ENCODE results near the gene ELN. TPM values are rescaled to one million over a fixed set of nuclear protein-coding genes. Genes with fewer than 3 reads are reported as not detected.

The ELN gene
- total RNA-seq, 1 experiment from 2014 or later = not detected

- Histone ChIP-seq H3K27me3 (ENCODE audit: low read length) (no peaks in the 10 kb centered on the region), H2AFZ (ENCODE audit: low read length) (no peak overlapping the region), H3K9ac (ENCODE audit: low read length) (no peak overlapping the region), H3K27ac (ENCODE audit: low read length) (no peak overlapping the region), H3K9me2 (replicated peaks; ENCODE audit: insufficient read depth, low read length) (no peaks in the 10 kb centered on the region), H4K20me1 (ENCODE audit: insufficient read depth, low read depth, low read length) (no peaks in the 10 kb centered on the region), H3K36me3 (ENCODE audit: insufficient read depth, low read length) (no peaks in the 10 kb centered on the region), H3K4me2 (ENCODE audit: low read depth, low read length, poor library complexity, severe bottlenecking) (no peak overlapping the region), H3K4me3 (ENCODE audit: low read length) (no peak overlapping the region), H3K4me1 (ENCODE audit: low read length) (peaks cover 6% of the 10 kb centered on the region), H3K9me3 (ENCODE audit: low read length) (no peaks in the 10 kb centered on the region), H3K79me2 (ENCODE audit: low read length) (no peaks in the 10 kb centered on the region)
- DNase-seq = no peak
Measured at GRCh38 chr7:74070619-74070921, 42.6 kb downstream of the ELN start.

GRCh38 chr7:74071121-74071520, 43.1 kb downstream of the ELN start:
- Histone ChIP-seq H3K4me2 (ENCODE audit: low read depth, low read length, poor library complexity, severe bottlenecking) (no peak overlapping the region), H3K9ac (ENCODE audit: low read length) (no peak overlapping the region), H3K27me3 (ENCODE audit: low read length) (no peaks in the 10 kb centered on the region), H2AFZ (ENCODE audit: low read length) (no peak overlapping the region), H3K4me3 (ENCODE audit: low read length) (no peak overlapping the region), H3K4me1 (ENCODE audit: low read length) (peaks cover 6% of the 10 kb centered on the region), H4K20me1 (ENCODE audit: insufficient read depth, low read depth, low read length) (no peaks in the 10 kb centered on the region), H3K36me3 (ENCODE audit: insufficient read depth, low read length) (no peaks in the 10 kb centered on the region), H3K9me2 (replicated peaks; ENCODE audit: insufficient read depth, low read length) (no peaks in the 10 kb centered on the region), H3K27ac (ENCODE audit: low read length) (no peak overlapping the region), H3K79me2 (ENCODE audit: low read length) (no peaks in the 10 kb centered on the region), H3K9me3 (ENCODE audit: low read length) (no peaks in the 10 kb centered on the region)
- no peak for DNase-seq

- no peak for DNase-seq
- H3K79me2 ChIP-seq (ENCODE audit: low read length) = no peaks in the 10 kb centered on the region
- no peak overlapping the region for H2AFZ ChIP-seq (ENCODE audit: low read length)
Measured at GRCh38 chr7:74074770-74075169, 46.8 kb downstream of the ELN start.

GRCh38 chr7:74078461-74078860, 50.5 kb downstream of the ELN start:
- H3K9ac ChIP-seq (ENCODE audit: low read length) = no peak overlapping the region

More at GRCh38 chr7:74074770-74075169, 46.8 kb downstream of the ELN start:
- Histone ChIP-seq H4K20me1 (ENCODE audit: insufficient read depth, low read depth, low read length) (no peaks in the 10 kb centered on the region), H3K9me3 (ENCODE audit: low read length) (no peaks in the 10 kb centered on the region), H3K9me2 (replicated peaks; ENCODE audit: insufficient read depth, low read length) (no peaks in the 10 kb centered on the region), H3K36me3 (ENCODE audit: insufficient read depth, low read length) (no peaks in the 10 kb centered on the region), H3K4me2 (ENCODE audit: low read depth, low read length, poor library complexity, severe bottlenecking) (no peak overlapping the region), H3K9ac (ENCODE audit: low read length) (no peak overlapping the region), H3K4me1 (ENCODE audit: low read length) (peaks cover 23% of the 10 kb centered on the region), H3K27me3 (ENCODE audit: low read length) (no peaks in the 10 kb centered on the region), H3K4me3 (ENCODE audit: low read length) (no peak overlapping the region), H3K27ac (ENCODE audit: low read length) (no peak overlapping the region)

GRCh38 chr7:74082770-74083116, 54.8 kb downstream of the ELN start:
- Histone ChIP-seq H3K4me2 (ENCODE audit: low read depth, low read length, poor library complexity, severe bottlenecking) (peak overlapping the region; percentile 55), H3K27ac (ENCODE audit: low read length) (no peak overlapping the region), H3K9me3 (ENCODE audit: low read length) (no peaks in the 10 kb centered on the region), H4K20me1 (ENCODE audit: insufficient read depth, low read depth, low read length) (peaks cover 16% of the 10 kb centered on the region), H3K4me3 (ENCODE audit: low read length) (peak overlapping the region; percentile 50; the same call in 1 of the 2 replicates), H3K4me1 (ENCODE audit: low read length) (peaks cover 38% of the 10 kb centered on the region), H3K36me3 (ENCODE audit: insufficient read depth, low read length) (no peaks in the 10 kb centered on the region), H3K9me2 (replicated peaks; ENCODE audit: insufficient read depth, low read length) (no peaks in the 10 kb centered on the region), H2AFZ (ENCODE audit: low read length) (no peak overlapping the region), H3K9ac (ENCODE audit: low read length) (peak overlapping the region; percentile 63; the same call in 1 of the 2 replicates), H3K27me3 (ENCODE audit: low read length) (no peaks in the 10 kb centered on the region), H3K79me2 (ENCODE audit: low read length) (no peaks in the 10 kb centered on the region; the same call in 1 of the 2 replicates)
- no peak for DNase-seq

More at GRCh38 chr7:74078461-74078860, 50.5 kb downstream of the ELN start:
- no peaks in the 10 kb centered on the region for H3K9me2 ChIP-seq (replicated peaks; ENCODE audit: insufficient read depth, low read length)
- peaks cover 35% of the 10 kb centered on the region for H3K4me1 ChIP-seq (ENCODE audit: low read length)
- H3K27ac ChIP-seq (ENCODE audit: low read length) = peak overlapping the region; percentile 55
- H3K79me2 ChIP-seq (ENCODE audit: low read length) = no peaks in the 10 kb centered on the region
- H4K20me1 ChIP-seq (ENCODE audit: insufficient read depth, low read depth, low read length) = no peaks in the 10 kb centered on the region
- no peaks in the 10 kb centered on the region for H3K27me3 ChIP-seq (ENCODE audit: low read length)
- peak overlapping the region; percentile 48 for H3K4me2 ChIP-seq (ENCODE audit: low read depth, low read length, poor library complexity, severe bottlenecking)
- no peak overlapping the region for H2AFZ ChIP-seq (ENCODE audit: low read length)
- no peaks in the 10 kb centered on the region for H3K9me3 ChIP-seq (ENCODE audit: low read length)
- no peaks in the 10 kb centered on the region for H3K36me3 ChIP-seq (ENCODE audit: insufficient read depth, low read length)
- H3K4me3 ChIP-seq (ENCODE audit: low read length) = no peak overlapping the region
- no peak for DNase-seq

- peak; percentile 92 for DNase-seq
- H3K9ac ChIP-seq (ENCODE audit: low read length) = peak within 1 kb of the TSS; percentile 87
- H3K9me2 ChIP-seq (replicated peaks; ENCODE audit: insufficient read depth, low read length) = no peaks in the 10 kb centered on the region
- H3K36me3 ChIP-seq (ENCODE audit: insufficient read depth, low read length) = no peaks in the 10 kb centered on the region
- H3K4me3 ChIP-seq (ENCODE audit: low read length) = peak within 1 kb of the TSS; percentile 89
- H3K27me3 ChIP-seq (ENCODE audit: low read length) = no peaks in the 10 kb centered on the region
- peaks cover 37% of the 10 kb centered on the region for H3K4me1 ChIP-seq (ENCODE audit: low read length)
- peak within 1 kb of the TSS; percentile 67; the same call in 1 of the 2 replicates for H2AFZ ChIP-seq (ENCODE audit: low read length)
- no peak within 1 kb of the TSS for H3K27ac ChIP-seq (ENCODE audit: low read length)
- H3K79me2 ChIP-seq (ENCODE audit: low read length) = no peaks in the 10 kb centered on the region; the same call in 1 of the 2 replicates
- peak within 1 kb of the TSS; percentile 99 for H3K4me2 ChIP-seq (ENCODE audit: low read depth, low read length, poor library complexity, severe bottlenecking)
- H3K9me3 ChIP-seq (ENCODE audit: low read length) = no peaks in the 10 kb centered on the region
- peaks cover 16% of the 10 kb centered on the region for H4K20me1 ChIP-seq (ENCODE audit: insufficient read depth, low read depth, low read length)
Measured at GRCh38 chr7:74083117-74083876, 55.3 kb downstream of the ELN start, which contains the start of gene LIMK1. LIMK1 (plus strand) TSS chr7:74083804; CDS start chr7:74083991, 187 bp downstream.

GRCh38 chr7:74083928-74084721, 56.2 kb downstream of the ELN start:
- Histone ChIP-seq H3K9me2 (replicated peaks; ENCODE audit: insufficient read depth, low read length) (no peaks in the 10 kb centered on the region), H3K27me3 (ENCODE audit: low read length) (no peaks in the 10 kb centered on the region), H2AFZ (ENCODE audit: low read length) (0 out of 2 replicates have a peak overlapping the region, but pooled peaks have one; percentile 14), H3K27ac (ENCODE audit: low read length) (no peak overlapping the region), H3K4me1 (ENCODE audit: low read length) (peaks cover 29% of the 10 kb centered on the region), H3K4me2 (ENCODE audit: low read depth, low read length, poor library complexity, severe bottlenecking) (peak overlapping the region; percentile 99), H3K79me2 (ENCODE audit: low read length) (no peaks in the 10 kb centered on the region; the same call in 1 of the 2 replicates), H3K9me3 (ENCODE audit: low read length) (no peaks in the 10 kb centered on the region), H3K4me3 (ENCODE audit: low read length) (peak overlapping the region; percentile 89), H3K9ac (ENCODE audit: low read length) (peak overlapping the region; percentile 87), H3K36me3 (ENCODE audit: insufficient read depth, low read length) (no peaks in the 10 kb centered on the region), H4K20me1 (ENCODE audit: insufficient read depth, low read depth, low read length) (peaks cover 16% of the 10 kb centered on the region)
- peak; percentile 52 for DNase-seq

All from Karpas-422 (cell line).